Measurements from ENCODE around the gene TMTC4. TPM values are rescaled to one million over a fixed set of nuclear protein-coding genes. Genes with fewer than 3 reads are reported as not detected.

Gene TMTC4
- total RNA-seq, 1 donor from 2014 or later: 25.8 TPM

- intact Hi-C loops (cut with DNase I): loop anchor here (10.0 kb wide), 1 partner anchor 108 kb away; no protein-coding TSS in a partner anchor
- DNase-seq (ENCODE audit: extremely low spot score in 2 of 2): peak in 1 of 2 donors; percentile 32
- peaks cover 0 to 41% of the 10 kb centered on the region in 2 donors for H3K36me3 ChIP-seq
- H3K9me3 ChIP-seq: no peaks in the 10 kb centered on the region
- H3K27ac ChIP-seq: no peak overlapping the region
- no peaks in the 10 kb centered on the region for H3K4me1 ChIP-seq
- TF ChIP-seq CTCF (IDR thresholded peaks at IDR 0.05): no peak
- H3K27me3 ChIP-seq: no peaks in the 10 kb centered on the region
- H3K4me3 ChIP-seq: no peak overlapping the region
Measured at GRCh38 chr13:100662468-100663211, 12.0 kb downstream of the TMTC4 start.

GRCh38 chr13:100660761-100661160 lies 13.8 kb downstream of the TMTC4 start:
- H3K36me3 ChIP-seq: peaks cover 0 to 46% of the 10 kb centered on the region in 2 donors
- intact Hi-C loops (cut with DNase I): loop anchor here (10.0 kb wide), 1 partner anchor 106 kb away; no protein-coding TSS in a partner anchor

GRCh38 chr13:100659578-100659977 lies 15.0 kb downstream of the TMTC4 start:
- no peak for DNase-seq (ENCODE audit: extremely low spot score in 2 of 2)
- no peak for TF ChIP-seq POLR2A (IDR thresholded peaks at IDR 0.05)
- no peak for TF ChIP-seq CTCF (IDR thresholded peaks at IDR 0.05)
- no peak for TF ChIP-seq POLR2AphosphoS5 (IDR thresholded peaks at IDR 0.05; ENCODE audit: insufficient read depth in 1 of 2, low read depth in 1 of 2)
- peaks cover 0 to 42% of the 10 kb centered on the region in 2 donors for H3K36me3 ChIP-seq
- H3K27ac ChIP-seq: no peak overlapping the region
- no peak overlapping the region for H3K4me3 ChIP-seq
- no peaks in the 10 kb centered on the region for H3K9me3 ChIP-seq
- intact Hi-C loops (cut with DNase I): no loop called here
- no peaks in the 10 kb centered on the region for H3K27me3 ChIP-seq
- no peaks in the 10 kb centered on the region for H3K4me1 ChIP-seq

More at GRCh38 chr13:100660761-100661160, 13.8 kb downstream of the TMTC4 start:
- Histone ChIP-seq H3K27ac (no peak overlapping the region), H3K9me3 (no peaks in the 10 kb centered on the region), H3K27me3 (no peaks in the 10 kb centered on the region), H3K4me1 (no peaks in the 10 kb centered on the region), H3K4me3 (no peak overlapping the region)
- no peak for DNase-seq (ENCODE audit: extremely low spot score in 2 of 2)
- TF ChIP-seq POLR2A (IDR thresholded peaks at IDR 0.05) (no peak), POLR2AphosphoS5 (IDR thresholded peaks at IDR 0.05; ENCODE audit: insufficient read depth in 1 of 2, low read depth in 1 of 2) (no peak)

- H3K4me3 ChIP-seq: no peak overlapping the region
- peaks cover 0 to 33% of the 10 kb centered on the region in 2 donors for H3K36me3 ChIP-seq
- TF ChIP-seq POLR2A (IDR thresholded peaks at IDR 0.05) (no peak), CTCF (IDR thresholded peaks at IDR 0.05) (no peak), POLR2AphosphoS5 (IDR thresholded peaks at IDR 0.05; ENCODE audit: insufficient read depth in 1 of 2, low read depth in 1 of 2) (no peak)
Measured at GRCh38 chr13:100658363-100658762, 16.2 kb downstream of the TMTC4 start.

GRCh38 chr13:100657881-100658315 lies 16.7 kb downstream of the TMTC4 start:
- H3K4me3 ChIP-seq: no peak overlapping the region
- H3K36me3 ChIP-seq: peaks cover 0 to 33% of the 10 kb centered on the region in 2 donors
- H3K27me3 ChIP-seq: no peaks in the 10 kb centered on the region
- H3K9me3 ChIP-seq: no peaks in the 10 kb centered on the region
- no peak for DNase-seq (ENCODE audit: extremely low spot score in 2 of 2)
- H3K27ac ChIP-seq: no peak overlapping the region
- no peak for TF ChIP-seq POLR2A (IDR thresholded peaks at IDR 0.05)
- intact Hi-C loops (cut with DNase I): no loop called here
- no peaks in the 10 kb centered on the region for H3K4me1 ChIP-seq

More at GRCh38 chr13:100658363-100658762, 16.2 kb downstream of the TMTC4 start:
- Histone ChIP-seq H3K27ac (no peak overlapping the region), H3K9me3 (no peaks in the 10 kb centered on the region), H3K4me1 (no peaks in the 10 kb centered on the region), H3K27me3 (no peaks in the 10 kb centered on the region)
- intact Hi-C loops (cut with DNase I): no loop called here
- DNase-seq (ENCODE audit: extremely low spot score in 2 of 2): no peak

- TF ChIP-seq POLR2AphosphoS5 (IDR thresholded peaks at IDR 0.05; ENCODE audit: insufficient read depth in 1 of 2, low read depth in 1 of 2) (no peak), POLR2A (IDR thresholded peaks at IDR 0.05) (no peak), CTCF (IDR thresholded peaks at IDR 0.05) (no peak)
- intact Hi-C loops (cut with DNase I): no loop called here
- peak in 1 of 2 donors; percentile 10 for DNase-seq (ENCODE audit: extremely low spot score in 2 of 2)
- Histone ChIP-seq H3K4me1 (no peaks in the 10 kb centered on the region), H3K9me3 (no peaks in the 10 kb centered on the region), H3K36me3 (peaks cover 0 to 24% of the 10 kb centered on the region in 2 donors), H3K27me3 (no peaks in the 10 kb centered on the region), H3K27ac (no peak overlapping the region), H3K4me3 (no peak overlapping the region)
Measured at GRCh38 chr13:100652510-100652909, 22.1 kb downstream of the TMTC4 start.

Measured in vagina (tissue), 2 donors.